ENCODE data around the gene TENT5A.
"Not testable (repeated sequence)": the region's sequence is repeated elsewhere in the genome, so short reads cannot be mapped to it uniquely, and the experiment has no call there.

Gene TENT5A

GRCh38 chr6:81750681-81751387, 1.6 kb downstream of the TENT5A start:
- no peak for DNase-seq (ENCODE audit: low read depth in 2 of 2)

- no peak for DNase-seq (ENCODE audit: low read depth in 2 of 2)
Measured at GRCh38 chr6:81750200-81750599, 2.3 kb downstream of the TENT5A start.

- DNase-seq (ENCODE audit: low read depth in 2 of 2), result no peak
Measured at GRCh38 chr6:81749707-81750106, 2.8 kb downstream of the TENT5A start.

GRCh38 chr6:81748994-81749393, 3.5 kb downstream of the TENT5A start:
- DNase-seq (ENCODE audit: low read depth in 2 of 2), result no peak

GRCh38 chr6:81747327-81747726, 5.2 kb downstream of the TENT5A start:
- no peak for DNase-seq (ENCODE audit: low read depth in 2 of 2)

GRCh38 chr6:81744131-81744530, 8.3 kb downstream of the TENT5A start:
- no peak for DNase-seq (ENCODE audit: low read depth in 2 of 2)

- DNase-seq (ENCODE audit: low read depth in 2 of 2), result no peak
Measured at GRCh38 chr6:81743649-81744048, 8.8 kb downstream of the TENT5A start.

- DNase-seq (ENCODE audit: low read depth in 2 of 2), result no peak
Measured at GRCh38 chr6:81741689-81742088, 10.8 kb downstream of the TENT5A start.

- DNase-seq (ENCODE audit: low read depth in 2 of 2), result not testable (repeated sequence)
Measured at GRCh38 chr6:81740591-81740990, 11.9 kb downstream of the TENT5A start.

GRCh38 chr6:81739230-81740195, 13.0 kb downstream of the TENT5A start:
- no peak for DNase-seq (ENCODE audit: low read depth in 2 of 2)

GRCh38 chr6:81736428-81736827, 16.1 kb downstream of the TENT5A start:
- DNase-seq (ENCODE audit: low read depth in 2 of 2), result no peak

GRCh38 chr6:81735756-81736380, 16.6 kb downstream of the TENT5A start:
- no peak for DNase-seq (ENCODE audit: low read depth in 2 of 2)

GRCh38 chr6:81734500-81735150, 17.9 kb downstream of the TENT5A start:
- no peak for DNase-seq (ENCODE audit: low read depth in 2 of 2)

GRCh38 chr6:81734081-81734480, 18.4 kb downstream of the TENT5A start:
- no peak for DNase-seq (ENCODE audit: low read depth in 2 of 2)

- DNase-seq (ENCODE audit: low read depth in 2 of 2), result no peak
Measured at GRCh38 chr6:81731814-81732213, 20.7 kb downstream of the TENT5A start.

- DNase-seq (ENCODE audit: low read depth in 2 of 2), result no peak
Measured at GRCh38 chr6:81727876-81728517, 24.5 kb downstream of the TENT5A start.

GRCh38 chr6:81725127-81725526, 27.4 kb downstream of the TENT5A start:
- DNase-seq (ENCODE audit: low read depth in 2 of 2), result no peak

GRCh38 chr6:81722506-81723223, 29.8 kb downstream of the TENT5A start:
- no peak for DNase-seq (ENCODE audit: low read depth in 2 of 2)

- no peak for DNase-seq (ENCODE audit: low read depth in 2 of 2)
Measured at GRCh38 chr6:81720427-81720826, 32.1 kb downstream of the TENT5A start.

GRCh38 chr6:81718126-81718525, 34.4 kb downstream of the TENT5A start:
- no peak for DNase-seq (ENCODE audit: low read depth in 2 of 2)

GRCh38 chr6:81714684-81715083, 37.8 kb downstream of the TENT5A start:
- no peak for DNase-seq (ENCODE audit: low read depth in 2 of 2)

Data from stimulated activated CD8-positive, alpha-beta memory T cell treated with anti-CD3 and anti-CD28 coated beads, Interleukin-15, amount 100 ng/mL, for 48 hours (primary cell).